Measurements from ENCODE around the gene HYKK. TPM values are rescaled to one million over a fixed set of nuclear protein-coding genes. Genes with fewer than 3 reads are reported as not detected.
A peak's percentile ranks its signal among the peaks of the same experiment; 100 is the strongest.
"Not testable (repeated sequence)": the region's sequence is repeated elsewhere in the genome, so short reads cannot be mapped to it uniquely, and the experiment has no call there.

Gene HYKK
- total RNA-seq, 1 experiment from 2014 or later = 9.6 TPM

GRCh38 chr15:78540141-78540870, 32.9 kb downstream of the HYKK start, which contains the start of gene PSMA4:
Gene PSMA4, plus strand, starts transcription at chr15:78540444. Its CDS starts 1,484 bp downstream, at chr15:78541928.
- DNase-seq (ENCODE audit: low read depth) = peak; percentile 80

GRCh38 chr15:78540871-78541743, 33.7 kb downstream of the HYKK start:
- peak; percentile 10 for DNase-seq (ENCODE audit: low read depth)

GRCh38 chr15:78541744-78542034, 34.3 kb downstream of the HYKK start:
- DNase-seq (ENCODE audit: low read depth) = no peak

GRCh38 chr15:78542647-78543046, 35.3 kb downstream of the HYKK start:
- DNase-seq (ENCODE audit: low read depth) = no peak

GRCh38 chr15:78550194-78550593, 42.8 kb downstream of the HYKK start:
- DNase-seq (ENCODE audit: low read depth) = no peak

GRCh38 chr15:78550815-78551214, 43.4 kb downstream of the HYKK start:
- DNase-seq (ENCODE audit: low read depth) = no peak

GRCh38 chr15:78551902-78552301, 44.5 kb downstream of the HYKK start:
- no peak for DNase-seq (ENCODE audit: low read depth)

- no peak for DNase-seq (ENCODE audit: low read depth)
Measured at GRCh38 chr15:78552597-78552996, 45.2 kb downstream of the HYKK start.

GRCh38 chr15:78560201-78560600, 52.8 kb downstream of the HYKK start:
- not testable (repeated sequence) for DNase-seq (ENCODE audit: low read depth)

GRCh38 chr15:78561490-78561889, 54.1 kb downstream of the HYKK start:
- DNase-seq (ENCODE audit: low read depth) = no peak

- DNase-seq (ENCODE audit: low read depth) = no peak
Measured at GRCh38 chr15:78563092-78563491, 55.7 kb downstream of the HYKK start.

GRCh38 chr15:78564743-78565096, 57.3 kb downstream of the HYKK start:
- DNase-seq (ENCODE audit: low read depth) = no peak

GRCh38 chr15:78565097-78565950, 57.9 kb downstream of the HYKK start, which contains the start of gene CHRNA5:
Gene CHRNA5, plus strand, starts transcription at chr15:78565520. Its CDS starts 200 bp downstream, at chr15:78565720.
- DNase-seq (ENCODE audit: low read depth) = peak; percentile 89

- peak; percentile 51 for DNase-seq (ENCODE audit: low read depth)
Measured at GRCh38 chr15:78565951-78566774, 58.8 kb downstream of the HYKK start.

- DNase-seq (ENCODE audit: low read depth) = no peak
Measured at GRCh38 chr15:78567531-78567930, 60.2 kb downstream of the HYKK start.

- DNase-seq (ENCODE audit: low read depth) = peak; percentile 14
Measured at GRCh38 chr15:78570710-78571109, 63.3 kb downstream of the HYKK start.

- DNase-seq (ENCODE audit: low read depth) = no peak
Measured at GRCh38 chr15:78571382-78571781, 64.0 kb downstream of the HYKK start.

- DNase-seq (ENCODE audit: low read depth) = no peak
Measured at GRCh38 chr15:78573416-78573815, 66.0 kb downstream of the HYKK start.

GRCh38 chr15:78574944-78575343, 67.6 kb downstream of the HYKK start:
- no peak for DNase-seq (ENCODE audit: low read depth)
